HG02885 (cell line): ENCODE measurements around the gene ING1.
"Not testable (repeated sequence)": the region's sequence is repeated elsewhere in the genome, so short reads cannot be mapped to it uniquely, and the experiment has no call there.

Experiments
- ATAC-seq: cut with Tn5 transposase; IDR thresholded peaks from one replicate; pipeline ENCODE4 v1.9.1; 2021; ENCODE audit warnings: mild to moderate bottlenecking; ENCODE audit not compliant: unreplicated experiment, poor library complexity

The ING1 gene

GRCh38 chr13:110714797-110715394 lies 1.4 kb downstream of the ING1 start:
- no peak for ATAC-seq

GRCh38 chr13:110715395-110716246 lies 2.1 kb downstream of the ING1 start:
- ATAC-seq = peak; percentile 61

GRCh38 chr13:110716247-110716515 lies 2.7 kb downstream of the ING1 start:
- ATAC-seq = no peak

GRCh38 chr13:110719036-110719710 lies 5.7 kb downstream of the ING1 start:
- no peak for ATAC-seq

GRCh38 chr13:110722971-110723370 lies 9.5 kb downstream of the ING1 start:
- no peak for ATAC-seq

- ATAC-seq = no peak
Observed at GRCh38 chr13:110723598-110723997, 10.1 kb downstream of the ING1 start.

- ATAC-seq = not testable (repeated sequence)
Observed at GRCh38 chr13:110726153-110726552, 12.7 kb downstream of the ING1 start.

GRCh38 chr13:110726726-110727125 lies 13.2 kb downstream of the ING1 start:
- peak; percentile 84 for ATAC-seq

GRCh38 chr13:110731072-110731471 lies 17.6 kb downstream of the ING1 start:
- no peak for ATAC-seq

GRCh38 chr13:110734561-110734960 lies 21.1 kb downstream of the ING1 start:
- ATAC-seq = no peak

- ATAC-seq = no peak
Observed at GRCh38 chr13:110737555-110737954, 24.1 kb downstream of the ING1 start.

- ATAC-seq = no peak
Observed at GRCh38 chr13:110743687-110744086, 30.2 kb downstream of the ING1 start.

GRCh38 chr13:110746438-110746837 lies 32.9 kb downstream of the ING1 start:
- ATAC-seq = no peak

GRCh38 chr13:110748271-110748670 lies 34.8 kb downstream of the ING1 start:
- no peak for ATAC-seq

- no peak for ATAC-seq
Observed at GRCh38 chr13:110756219-110756631, 42.7 kb downstream of the ING1 start.

GRCh38 chr13:110757296-110757695 lies 43.8 kb downstream of the ING1 start:
- no peak for ATAC-seq

- ATAC-seq = no peak
Observed at GRCh38 chr13:110758195-110758805, 44.8 kb downstream of the ING1 start.

- ATAC-seq = no peak
Observed at GRCh38 chr13:110759710-110760109, 46.2 kb downstream of the ING1 start.

- no peak for ATAC-seq
Observed at GRCh38 chr13:110760611-110761010, 47.1 kb downstream of the ING1 start.

- no peak for ATAC-seq
Observed at GRCh38 chr13:110766671-110767430, 53.4 kb downstream of the ING1 start.
